ENCODE measurements around the gene SLC6A6.

The SLC6A6 gene

DNA sequence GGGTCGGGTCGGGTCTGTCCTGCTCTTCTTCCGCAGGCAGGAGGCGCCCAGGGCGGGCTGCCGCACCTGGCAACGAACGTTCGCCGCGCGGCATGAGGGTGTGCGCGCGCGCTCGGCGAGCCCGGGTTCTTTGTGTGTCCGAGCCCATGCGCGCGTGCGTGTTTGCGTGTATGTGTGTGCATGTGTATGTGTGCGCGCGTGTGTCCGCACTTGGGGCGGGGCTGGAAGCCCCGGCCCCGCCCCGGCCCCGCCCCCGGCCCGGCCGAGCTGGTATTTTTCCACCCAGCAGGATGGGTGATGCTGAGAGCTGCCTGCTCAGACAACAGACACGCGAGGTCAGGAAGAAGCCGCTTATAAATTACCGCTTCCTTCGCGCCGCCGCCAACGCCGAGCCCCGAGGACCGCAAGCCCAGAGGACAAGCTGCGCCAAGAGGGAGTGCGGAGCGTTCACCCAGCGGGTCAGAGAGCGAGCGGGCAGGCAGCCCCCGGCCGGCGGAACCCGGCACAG is at the start of gene SLC6A6:
Gene SLC6A6, plus strand, starts transcription at position 303 of the 508 bp plus-strand sequence. CDS start 41,029 bp downstream, outside the sequence.
- Histone ChIP-seq H3K9ac (peak within 1 kb of the TSS; percentile 92), H3K4me3 (peak within 1 kb of the TSS; percentile 89), H3K27me3 (no peaks in the 10 kb centered on the region), H4K20me1 (peaks cover 42% of the 10 kb centered on the region), H3K9me3 (no peaks in the 10 kb centered on the region), H3K4me1 (peaks cover 77% of the 10 kb centered on the region), H3K4me2 (peak within 1 kb of the TSS; percentile 99), H3K27ac (peak within 1 kb of the TSS; percentile 91), H3K36me3 (peaks cover 15% of the 10 kb centered on the region; the same call in 1 of the 2 replicates)
- no peak for TF ChIP-seq Cebpa-rat (IDR thresholded peaks at IDR 0.05)

DNA sequence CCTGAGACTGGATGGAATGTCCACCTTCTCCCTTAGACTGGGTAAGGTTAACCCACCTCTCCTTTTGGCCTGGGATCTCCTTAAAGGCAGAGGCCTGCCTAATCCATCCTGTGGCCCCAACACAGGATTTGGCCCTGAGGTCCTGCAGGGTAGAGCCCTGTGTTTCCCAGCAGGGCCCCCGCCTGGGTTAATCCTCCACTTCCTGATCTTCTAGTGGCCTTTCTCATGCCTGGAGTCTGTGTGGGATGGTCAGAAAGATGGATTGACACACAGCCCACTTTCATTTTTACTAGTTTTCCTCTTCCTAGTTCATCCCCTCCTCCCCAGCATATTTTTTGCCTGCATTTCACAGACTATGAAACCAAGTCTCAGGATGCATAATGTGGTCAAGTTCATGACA is 48.9 kb upstream of the SLC6A6 start:
- no peaks in the 10 kb centered on the region for H3K36me3 ChIP-seq
- TF ChIP-seq Cebpa-rat (IDR thresholded peaks at IDR 0.05): no peak
- H3K27me3 ChIP-seq: no peaks in the 10 kb centered on the region

DNA sequence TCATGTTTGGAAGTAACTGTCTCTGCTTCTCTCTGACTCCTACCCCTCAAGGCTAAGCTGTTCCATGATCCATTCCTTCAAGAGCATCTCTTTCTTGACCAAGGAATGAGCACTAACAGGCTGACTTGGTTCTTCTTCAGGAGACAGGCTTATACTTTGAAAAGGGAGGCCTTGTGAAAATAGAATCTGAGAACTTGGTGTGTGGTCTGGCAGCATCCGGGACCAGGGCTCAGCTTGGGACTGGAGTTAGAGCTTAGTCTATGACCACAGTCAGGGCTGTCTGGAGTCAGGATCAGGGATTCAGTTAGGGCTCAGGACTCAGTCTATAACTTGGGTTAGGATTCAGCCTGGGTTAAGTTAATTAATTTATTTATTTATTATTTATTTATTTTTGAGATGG is 44.9 kb upstream of the SLC6A6 start:
- TF ChIP-seq Cebpa-rat (IDR thresholded peaks at IDR 0.05): no peak
- no peaks in the 10 kb centered on the region for H3K4me1 ChIP-seq
- H3K9me3 ChIP-seq: no peaks in the 10 kb centered on the region
- H3K27me3 ChIP-seq: no peaks in the 10 kb centered on the region
- H3K4me3 ChIP-seq: no peak overlapping the region
- H3K36me3 ChIP-seq: no peaks in the 10 kb centered on the region
- H3K4me2 ChIP-seq: no peak overlapping the region
- H4K20me1 ChIP-seq: no peaks in the 10 kb centered on the region
- H3K9ac ChIP-seq: no peak overlapping the region
- no peak overlapping the region for H3K27ac ChIP-seq

More for the DNA sequence above, 48.9 kb upstream of the SLC6A6 start:
- Histone ChIP-seq H3K4me2 (no peak overlapping the region), H3K4me1 (peaks cover 7% of the 10 kb centered on the region; the same call in 1 of the 2 replicates), H3K27ac (no peak overlapping the region), H4K20me1 (no peaks in the 10 kb centered on the region), H3K4me3 (no peak overlapping the region), H3K9ac (no peak overlapping the region), H3K9me3 (no peaks in the 10 kb centered on the region)

DNA sequence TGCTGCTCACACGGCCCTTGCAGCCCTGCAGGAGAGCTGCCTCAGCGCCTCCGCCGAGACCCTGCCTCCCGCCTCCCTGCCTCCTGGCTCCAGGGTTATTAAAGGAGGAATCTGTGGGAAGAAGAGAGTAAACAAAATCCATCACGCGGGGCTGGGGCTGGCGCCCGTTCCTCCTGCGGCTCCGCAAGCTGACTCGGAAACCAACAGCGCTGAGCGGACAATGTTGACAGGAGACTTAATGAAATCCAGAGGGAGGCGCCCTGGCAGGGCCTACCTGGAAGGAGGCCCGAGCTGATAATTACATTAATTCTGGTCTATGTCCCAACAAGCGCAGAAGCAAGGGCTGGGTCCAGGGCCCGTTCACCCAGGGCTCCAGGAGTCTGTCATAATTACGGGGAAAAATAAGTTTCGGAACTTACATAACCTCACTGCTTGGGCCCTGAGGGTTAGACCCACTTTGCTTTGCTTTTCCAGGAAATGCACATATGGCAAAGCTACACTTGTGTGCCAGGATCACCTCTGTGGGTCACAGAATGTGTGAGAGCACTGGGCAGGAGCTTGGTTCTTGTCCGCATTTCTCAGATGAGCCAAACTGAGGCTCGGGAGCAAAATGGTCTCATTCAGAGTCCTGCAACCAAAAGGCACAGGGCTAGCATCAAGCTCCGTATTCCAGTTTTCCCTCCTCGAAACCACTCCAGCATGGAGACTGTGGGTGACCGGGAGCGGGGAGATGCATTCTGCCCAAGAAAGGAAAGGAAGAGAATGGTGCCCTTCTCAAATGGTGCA is 43.8 kb upstream of the SLC6A6 start:
- Histone ChIP-seq H4K20me1 (no peaks in the 10 kb centered on the region), H3K4me2 (no peak overlapping the region), H3K9me3 (no peaks in the 10 kb centered on the region), H3K27me3 (no peaks in the 10 kb centered on the region), H3K9ac (no peak overlapping the region), H3K36me3 (no peaks in the 10 kb centered on the region), H3K4me3 (no peak overlapping the region), H3K27ac (no peak overlapping the region), H3K4me1 (0 out of 2 replicates have a peak, but pooled peaks cover 2% of the 10 kb centered on the region)
- TF ChIP-seq Cebpa-rat (IDR thresholded peaks at IDR 0.05): no peak

DNA sequence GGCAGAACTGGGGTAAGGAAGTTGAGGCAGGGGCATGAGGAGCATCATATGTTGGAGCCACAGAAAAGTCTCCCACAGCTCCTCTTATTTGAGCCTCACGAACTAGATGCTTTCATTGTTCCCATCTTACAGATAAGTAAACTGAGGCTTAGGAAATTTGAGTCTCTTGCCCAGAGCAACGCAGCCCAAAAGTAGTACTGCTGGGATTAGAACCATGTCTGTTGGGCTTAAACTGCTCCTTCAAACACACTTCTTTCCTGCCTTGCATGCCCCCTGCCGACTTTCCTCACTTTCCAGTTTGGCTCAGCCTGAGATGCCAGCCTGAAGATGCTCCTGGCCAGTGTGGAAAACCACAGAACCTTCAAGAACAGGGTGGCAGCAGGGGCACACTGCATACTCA is 43.1 kb upstream of the SLC6A6 start:
- Histone ChIP-seq H3K4me1 (0 out of 2 replicates have a peak, but pooled peaks cover 5% of the 10 kb centered on the region), H3K27ac (no peak overlapping the region), H3K27me3 (no peaks in the 10 kb centered on the region), H3K9ac (no peak overlapping the region), H3K9me3 (no peaks in the 10 kb centered on the region), H3K36me3 (no peaks in the 10 kb centered on the region), H3K4me2 (no peak overlapping the region), H4K20me1 (no peaks in the 10 kb centered on the region), H3K4me3 (no peak overlapping the region)
- TF ChIP-seq Cebpa-rat (IDR thresholded peaks at IDR 0.05): no peak

DNA sequence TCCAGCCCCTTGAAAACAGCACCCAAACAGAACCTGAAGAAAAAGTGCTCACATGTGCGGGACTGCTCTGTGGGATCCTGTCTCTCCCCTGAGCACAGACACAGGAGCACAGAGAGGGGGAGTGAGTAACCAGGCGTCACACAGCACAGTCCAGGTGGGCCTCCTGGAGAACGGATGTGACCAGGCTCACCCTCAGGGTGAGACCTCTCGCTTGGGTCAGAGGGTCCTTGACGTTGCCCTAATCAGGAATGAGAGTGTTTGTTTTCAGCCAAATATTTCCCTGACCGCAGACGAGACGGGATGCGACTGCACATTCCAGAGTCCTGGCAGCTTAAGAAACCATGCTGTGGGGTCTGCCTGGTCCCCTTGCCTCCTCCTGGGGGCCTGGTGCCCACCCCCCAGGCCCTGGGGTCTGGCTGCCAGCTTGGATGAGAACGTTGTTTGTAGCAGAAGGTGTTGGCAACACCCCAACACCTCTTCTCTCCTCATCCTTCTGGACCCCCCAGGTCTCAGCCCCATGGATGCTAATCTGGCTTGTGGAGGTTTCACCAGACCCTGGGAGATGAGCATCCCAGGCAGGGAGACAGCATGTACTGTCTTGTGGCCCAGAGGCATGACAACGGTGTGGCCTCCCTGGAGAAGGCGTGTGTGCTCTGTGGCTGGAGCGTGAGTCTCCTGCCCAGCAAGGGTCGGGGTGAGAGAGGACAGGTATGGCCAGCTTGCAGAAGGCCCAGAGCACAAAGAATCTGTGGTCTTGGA is 42.1 kb upstream of the SLC6A6 start:
- H4K20me1 ChIP-seq: no peaks in the 10 kb centered on the region
- no peak overlapping the region for H3K4me3 ChIP-seq
- no peaks in the 10 kb centered on the region for H3K36me3 ChIP-seq
- no peaks in the 10 kb centered on the region for H3K9me3 ChIP-seq
- no peak overlapping the region for H3K9ac ChIP-seq
- H3K27me3 ChIP-seq: no peaks in the 10 kb centered on the region
- H3K27ac ChIP-seq: no peak overlapping the region
- H3K4me1 ChIP-seq: 0 out of 2 replicates have a peak, but pooled peaks cover 5% of the 10 kb centered on the region
- no peak for TF ChIP-seq Cebpa-rat (IDR thresholded peaks at IDR 0.05)
- no peak overlapping the region for H3K4me2 ChIP-seq

DNA sequence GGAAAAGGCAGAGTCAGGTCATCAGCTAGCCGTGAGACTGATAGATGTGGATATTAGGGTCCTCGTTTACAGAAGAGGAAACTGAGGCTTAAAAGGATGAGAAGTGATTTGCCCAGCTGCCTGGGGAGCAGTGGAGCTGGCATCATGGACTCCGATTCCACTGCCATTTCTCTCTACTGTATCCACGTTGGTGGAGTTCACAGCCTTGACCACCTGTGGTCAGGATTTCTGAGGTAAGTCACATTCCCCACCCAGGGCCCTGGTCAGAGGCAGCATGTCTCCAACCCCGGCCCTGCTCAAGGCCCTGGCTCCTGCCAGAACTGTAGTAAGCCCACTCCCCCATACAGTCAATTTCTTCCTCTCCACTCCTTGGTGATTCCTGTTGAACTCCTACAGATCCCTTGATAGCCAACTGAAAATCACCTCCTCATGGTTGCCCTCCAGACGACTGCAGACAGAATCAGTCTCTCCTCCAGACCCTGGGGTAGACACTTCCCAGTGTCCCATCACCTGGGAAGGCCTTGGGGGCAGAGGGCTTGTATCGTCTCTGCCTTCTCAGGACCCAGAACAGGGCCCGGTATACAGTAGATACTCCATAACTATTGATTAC is 41.2 kb upstream of the SLC6A6 start:
- no peaks in the 10 kb centered on the region for H3K27me3 ChIP-seq
- H4K20me1 ChIP-seq: no peaks in the 10 kb centered on the region
- TF ChIP-seq Cebpa-rat (IDR thresholded peaks at IDR 0.05): no peak
- no peaks in the 10 kb centered on the region for H3K36me3 ChIP-seq
- H3K4me1 ChIP-seq: 0 out of 2 replicates have a peak, but pooled peaks cover 5% of the 10 kb centered on the region
- no peak overlapping the region for H3K4me3 ChIP-seq
- H3K4me2 ChIP-seq: no peak overlapping the region
- H3K9me3 ChIP-seq: no peaks in the 10 kb centered on the region
- H3K9ac ChIP-seq: no peak overlapping the region
- H3K27ac ChIP-seq: no peak overlapping the region

DNA sequence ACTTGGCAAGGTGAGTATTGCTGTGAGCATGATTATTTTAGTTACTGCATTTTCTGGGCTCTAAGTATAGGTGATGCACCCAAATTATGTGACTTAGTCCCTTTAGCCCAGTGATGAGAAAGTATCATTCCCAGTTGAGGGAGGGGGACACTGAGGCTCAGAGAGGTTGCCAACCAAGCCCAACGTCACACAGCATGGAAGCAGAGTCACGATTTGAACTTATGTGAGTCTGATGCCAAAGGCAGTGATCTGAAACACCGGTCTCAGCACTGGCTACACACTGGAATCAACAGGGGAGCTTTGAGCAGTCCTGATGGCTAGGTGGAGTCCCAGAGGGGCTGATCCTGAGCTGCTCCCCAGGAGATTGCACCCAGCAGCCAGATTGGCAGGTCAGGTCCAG is 39.5 kb upstream of the SLC6A6 start:
- no peaks in the 10 kb centered on the region for H3K27me3 ChIP-seq
- no peak overlapping the region for H3K4me2 ChIP-seq
- no peak overlapping the region for H3K27ac ChIP-seq
- no peaks in the 10 kb centered on the region for H4K20me1 ChIP-seq
- H3K4me1 ChIP-seq: peaks cover 11% of the 10 kb centered on the region; the same call in 1 of the 2 replicates
- no peaks in the 10 kb centered on the region for H3K9me3 ChIP-seq
- no peaks in the 10 kb centered on the region for H3K36me3 ChIP-seq
- H3K4me3 ChIP-seq: no peak overlapping the region
- no peak for TF ChIP-seq Cebpa-rat (IDR thresholded peaks at IDR 0.05)
- no peak overlapping the region for H3K9ac ChIP-seq

DNA sequence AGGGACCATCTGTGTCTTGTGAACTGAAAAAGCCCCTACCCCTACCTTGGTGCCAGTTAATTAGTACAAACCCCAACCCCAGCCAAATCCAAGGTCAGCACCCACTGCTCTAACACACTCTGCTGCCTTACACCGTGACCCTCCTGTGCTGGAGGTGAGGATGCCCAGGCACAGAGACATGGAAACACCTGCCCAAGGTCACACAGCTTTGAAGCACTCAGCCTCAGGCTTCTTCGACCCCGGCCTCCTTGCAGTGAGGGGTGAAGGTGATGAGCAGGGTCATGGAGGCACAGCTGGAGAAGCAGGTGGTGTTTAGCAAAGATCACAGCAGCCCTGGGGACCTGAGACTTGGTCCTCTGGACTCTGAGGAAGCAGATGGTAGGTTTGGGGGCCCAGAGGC is 39.0 kb upstream of the SLC6A6 start:
- Histone ChIP-seq H3K9me3 (no peaks in the 10 kb centered on the region), H3K9ac (no peak overlapping the region), H4K20me1 (no peaks in the 10 kb centered on the region), H3K4me1 (peaks cover 11% of the 10 kb centered on the region; the same call in 1 of the 2 replicates), H3K36me3 (no peaks in the 10 kb centered on the region), H3K4me2 (no peak overlapping the region), H3K4me3 (no peak overlapping the region), H3K27me3 (no peaks in the 10 kb centered on the region), H3K27ac (no peak overlapping the region)
- no peak for TF ChIP-seq Cebpa-rat (IDR thresholded peaks at IDR 0.05)
